Neuronal stem cell (in vitro differentiated cells): ENCODE results near the gene ACSS2.
A peak's percentile ranks its signal among the peaks of the same experiment; 100 is the strongest.

ENCODE experiments used
- DNase-seq: peaks from one replicate; pipeline ENCODE4 v3.0.0-alpha.2; 2013; ENCODE audit warnings: low spot score
- H2AFZ ChIP-seq: one replicate; pipeline ENCODE4 v1.6.1; 2013; ENCODE audit warnings: mild to moderate bottlenecking, low read length, inconsistent platforms
- H2AK5ac ChIP-seq: 2 replicates; pipeline ENCODE4 v1.6.1; 2013; ENCODE audit warnings: low read depth, mild to moderate bottlenecking, inconsistent platforms, low read length, moderate library complexity, mixed read lengths
- H2BK120ac ChIP-seq: 2 replicates; pipeline ENCODE4 v1.6.1; 2013; ENCODE audit warnings: low read depth, mild to moderate bottlenecking, inconsistent platforms, low read length, moderate library complexity, mixed read lengths
- H2BK12ac ChIP-seq: one replicate; pipeline ENCODE4 v1.6.1; 2013; ENCODE audit warnings: low read length, inconsistent platforms
- H2BK15ac ChIP-seq: 2 replicates; pipeline ENCODE4 v1.6.1; 2013; ENCODE audit warnings: mild to moderate bottlenecking, low read length, inconsistent platforms, mixed read lengths
- H2BK5ac ChIP-seq: one replicate; pipeline ENCODE4 v1.6.1; 2013; ENCODE audit warnings: inconsistent platforms, mild to moderate bottlenecking, low read length, moderate library complexity
- H3K14ac ChIP-seq: one replicate; pipeline ENCODE4 v1.6.1; 2013; ENCODE audit warnings: low read length, inconsistent platforms
- H3K18ac ChIP-seq: 2 replicates; pipeline ENCODE4 v1.6.1; 2013; ENCODE audit warnings: low read length, inconsistent platforms
- H3K23ac ChIP-seq: 2 replicates; pipeline ENCODE4 v1.6.1; 2013; ENCODE audit warnings: low read depth, mild to moderate bottlenecking, mixed read lengths, low read length, inconsistent platforms; ENCODE audit not compliant: poor library complexity
- H3K27ac ChIP-seq: replicated peaks from 3 replicates; pipeline ENCODE4 v1.5.1; 2013; ENCODE audit warnings: low read length, inconsistent platforms
- H3K27me3 ChIP-seq, 3 experiments: 2 replicates each; pipeline ENCODE4 v1.6.1; 2013; ENCODE audit warnings: low read length in 3 of 3, mild to moderate bottlenecking in 2 of 3, inconsistent platforms in 1 of 3, low read depth in 1 of 3, mixed read lengths in 1 of 3, moderate library complexity in 1 of 3; ENCODE audit not compliant: control insufficient read depth in 3 of 3, insufficient read depth in 3 of 3
- H3K36me3 ChIP-seq, 2 donors: replicated peaks in 1 of 2; 2 replicates each; pipeline ENCODE4 v1.6.1; 2013; ENCODE audit warnings: low read length in 2 of 2; ENCODE audit not compliant: control insufficient read depth in 2 of 2, insufficient read depth in 2 of 2
- H3K4ac ChIP-seq: 2 replicates; pipeline ENCODE4 v1.6.1; 2013; ENCODE audit warnings: inconsistent platforms, mild to moderate bottlenecking, low read length, moderate library complexity
- H3K4me1 ChIP-seq, 2 donors: 1 replicate in 1 of 2; 2 replicates in 1 of 2; pipeline ENCODE4 v1.6.1; 2013; ENCODE audit warnings: low read length in 2 of 2, low read depth in 1 of 2; ENCODE audit not compliant: control insufficient read depth in 2 of 2, insufficient read depth in 1 of 2
- H3K4me2 ChIP-seq: one replicate; pipeline ENCODE4 v1.6.1; 2013; ENCODE audit warnings: mild to moderate bottlenecking, low read length, inconsistent platforms; ENCODE audit not compliant: insufficient read depth, poor library complexity, severe bottlenecking
- H3K4me3 ChIP-seq, 2 donors: 2 replicates each; pipeline ENCODE4 v1.5.1; 2013; ENCODE audit warnings: low read length in 2 of 2, mild to moderate bottlenecking in 2 of 2, inconsistent platforms in 1 of 2, moderate library complexity in 1 of 2
- H3K79me1 ChIP-seq: one replicate; pipeline ENCODE4 v1.6.1; 2013; ENCODE audit warnings: low read depth, mild to moderate bottlenecking, inconsistent platforms, low read length, moderate library complexity
- H3K9ac ChIP-seq: one replicate; pipeline ENCODE4 v1.6.1; 2013; ENCODE audit warnings: mild to moderate bottlenecking, low read depth, low read length, inconsistent platforms; ENCODE audit not compliant: poor library complexity
- H3K9me3 ChIP-seq, 2 donors: replicated peaks in 1 of 2; 2 replicates each; pipeline versions ENCODE3 to v1.6.1; 2013; ENCODE audit warnings: low read length in 2 of 2, mild to moderate bottlenecking in 2 of 2, inconsistent platforms in 1 of 2, low read depth in 1 of 2, mixed read lengths in 1 of 2, moderate library complexity in 1 of 2; ENCODE audit not compliant: control insufficient read depth in 2 of 2, insufficient read depth in 1 of 2
- H4K8ac ChIP-seq: one replicate; pipeline ENCODE4 v1.6.1; 2013; ENCODE audit warnings: low read depth, mild to moderate bottlenecking, inconsistent platforms, low read length, moderate library complexity
- H4K91ac ChIP-seq: one replicate; pipeline ENCODE4 v1.6.1; 2013; ENCODE audit warnings: low read length, low read depth, mild to moderate bottlenecking, inconsistent platforms; ENCODE audit not compliant: poor library complexity
- WGBS, 2 donors: extraction: QIAGEN DNeasy Blood & Tissue Kit; methylation state at CpG; one replicate each; pipeline ENCODE4 v1.1.7; 2013; ENCODE audit warnings: missing lambda C conversion rate in 2 of 2, mixed read lengths in 1 of 2; ENCODE audit not compliant: insufficient read length in 2 of 2, insufficient replicate concordance in 1 of 2; ENCODE audit errors: extremely low coverage in 2 of 2; 5-methylcytosine and 5-hydroxymethylcytosine counted together

The ACSS2 gene

DNA sequence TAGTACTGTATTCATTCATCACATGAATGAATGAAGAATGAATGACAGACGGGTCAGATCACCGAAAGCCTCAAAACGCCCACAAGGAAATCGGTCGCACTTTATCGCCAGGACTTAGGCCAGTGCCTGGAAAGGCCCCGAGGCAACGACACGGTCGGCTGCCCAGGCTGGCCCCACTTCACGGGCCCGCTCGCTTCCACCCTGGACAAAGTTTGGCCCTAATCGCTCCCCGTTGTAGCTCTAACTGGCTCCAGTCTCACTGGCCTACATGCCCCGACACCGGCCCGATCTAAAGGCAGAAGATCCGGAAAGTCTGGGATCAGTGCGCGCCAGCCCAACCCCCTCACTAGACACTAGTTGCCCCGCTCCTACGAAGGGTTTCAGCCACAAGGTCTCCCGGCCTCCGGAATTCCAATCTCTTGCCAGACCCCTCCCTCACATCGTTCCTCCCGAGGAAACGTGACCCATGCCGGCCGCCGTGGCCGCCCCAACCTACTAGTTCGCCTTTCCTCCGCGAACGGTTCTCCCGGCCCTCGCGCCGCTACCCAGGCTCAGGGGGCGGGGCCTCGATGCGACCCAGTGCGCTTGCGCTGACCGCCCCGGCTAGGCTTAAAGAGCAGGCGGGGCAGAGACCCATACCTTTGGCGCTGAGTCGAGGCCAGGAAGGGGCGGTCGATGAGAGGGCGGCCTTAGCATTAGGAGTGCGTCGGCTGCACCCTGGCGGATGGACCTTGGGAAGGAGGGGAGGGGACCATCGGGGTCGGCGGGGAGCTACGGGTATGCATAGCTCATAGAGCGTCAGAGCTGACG, 79.0 kb downstream of the ACSS2 start, which contains the start of the genes GSS and MYH7B:
Gene GSS, minus strand, starts transcription at position 576 of the 810 bp plus-strand sequence. CDS start 3,954 bp downstream, outside the sequence.
Gene MYH7B, plus strand, starts transcription at position 638 of the 810 bp plus-strand sequence. CDS start 22,138 bp downstream, outside the sequence.
- H3K4me3 ChIP-seq: peak within 1 kb of the TSS; percentile 66 to 88
- peak within 1 kb of the TSS; percentile 68 for H3K4me2 ChIP-seq
- H3K9ac ChIP-seq: peak within 1 kb of the TSS; percentile 91
- peaks cover 1 to 10% of the 10 kb centered on the region in 2 donors for H3K36me3 ChIP-seq
- H2BK12ac ChIP-seq: no peak within 1 kb of the TSS
- H3K27me3 ChIP-seq: no peaks in the 10 kb centered on the region
- H2BK120ac ChIP-seq: peak within 1 kb of the TSS; percentile 89
- no peak within 1 kb of the TSS for H3K4ac ChIP-seq
- H4K8ac ChIP-seq: peak within 1 kb of the TSS; percentile 29
- no peak within 1 kb of the TSS for H4K91ac ChIP-seq
- no peak within 1 kb of the TSS for H3K14ac ChIP-seq
- H3K23ac ChIP-seq: peak within 1 kb of the TSS; percentile 95
- H2AK5ac ChIP-seq: peak within 1 kb of the TSS; percentile 65
- DNase-seq: peak; percentile 99
- peaks cover 2 to 7% of the 10 kb centered on the region in 2 donors for H3K9me3 ChIP-seq
- H3K79me1 ChIP-seq: no peaks in the 10 kb centered on the region
- H2BK15ac ChIP-seq: no peak within 1 kb of the TSS
- H3K27ac ChIP-seq: peak within 1 kb of the TSS; percentile 83
- H3K18ac ChIP-seq: peak within 1 kb of the TSS; percentile 88
- H3K4me1 ChIP-seq: peaks cover 3 to 12% of the 10 kb centered on the region in 2 donors
- H2BK5ac ChIP-seq: peak within 1 kb of the TSS; percentile 54
- no CpG with 5 or more reads among the region's 62 CpGs for WGBS, 2 donors
- peak within 1 kb of the TSS; percentile 96 for H2AFZ ChIP-seq

DNA sequence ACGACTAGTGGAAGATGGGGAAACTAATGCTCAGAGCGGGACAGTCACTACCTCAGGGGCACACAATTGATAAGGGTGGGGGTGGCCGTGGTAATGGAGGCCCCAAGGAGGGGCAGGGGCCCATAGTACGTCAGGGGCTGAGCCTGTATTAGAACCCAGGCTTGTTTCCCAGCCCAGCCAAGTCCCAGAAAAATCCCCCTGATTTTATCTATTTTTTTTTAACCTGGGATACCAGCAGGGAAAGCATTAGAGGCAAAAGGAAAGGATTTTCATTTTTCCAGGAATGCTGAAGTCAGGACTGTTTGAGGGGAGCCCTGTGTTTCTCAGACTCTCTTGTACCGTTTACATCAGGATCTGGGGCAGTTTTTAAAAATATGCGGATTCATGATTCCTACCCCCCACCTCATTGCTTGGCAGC, 79.6 kb downstream of the ACSS2 start:
- H2BK5ac ChIP-seq: no peak overlapping the region
- H3K79me1 ChIP-seq: no peaks in the 10 kb centered on the region
- no peak overlapping the region for H4K91ac ChIP-seq
- no peak overlapping the region for H2BK12ac ChIP-seq
- peak overlapping the region; percentile 68 for H3K4me2 ChIP-seq
- H2AFZ ChIP-seq: peak overlapping the region; percentile 96
- no peak overlapping the region for H2BK15ac ChIP-seq
- WGBS, 2 donors: no CpG with 5 or more reads among the region's 6 CpGs
- no peak overlapping the region for H3K14ac ChIP-seq
- H3K36me3 ChIP-seq: peaks cover 1 to 5% of the 10 kb centered on the region in 2 donors
- no peaks in the 10 kb centered on the region for H3K27me3 ChIP-seq
- peak overlapping the region; percentile 68 for H3K27ac ChIP-seq
- H2BK120ac ChIP-seq: no peak overlapping the region
- H3K9me3 ChIP-seq: peaks cover 2 to 7% of the 10 kb centered on the region in 2 donors
- H3K9ac ChIP-seq: peak overlapping the region; percentile 7
- H3K4me3 ChIP-seq: peak overlapping the region; percentile 66 to 71
- no peak overlapping the region for H4K8ac ChIP-seq
- peak overlapping the region; percentile 95 for H3K23ac ChIP-seq
- H3K4me1 ChIP-seq: peaks cover 3 to 12% of the 10 kb centered on the region in 2 donors
- no peak overlapping the region for H3K4ac ChIP-seq
- H3K18ac ChIP-seq: peak overlapping the region; percentile 81
- no peak for DNase-seq
- H2AK5ac ChIP-seq: no peak overlapping the region

DNA sequence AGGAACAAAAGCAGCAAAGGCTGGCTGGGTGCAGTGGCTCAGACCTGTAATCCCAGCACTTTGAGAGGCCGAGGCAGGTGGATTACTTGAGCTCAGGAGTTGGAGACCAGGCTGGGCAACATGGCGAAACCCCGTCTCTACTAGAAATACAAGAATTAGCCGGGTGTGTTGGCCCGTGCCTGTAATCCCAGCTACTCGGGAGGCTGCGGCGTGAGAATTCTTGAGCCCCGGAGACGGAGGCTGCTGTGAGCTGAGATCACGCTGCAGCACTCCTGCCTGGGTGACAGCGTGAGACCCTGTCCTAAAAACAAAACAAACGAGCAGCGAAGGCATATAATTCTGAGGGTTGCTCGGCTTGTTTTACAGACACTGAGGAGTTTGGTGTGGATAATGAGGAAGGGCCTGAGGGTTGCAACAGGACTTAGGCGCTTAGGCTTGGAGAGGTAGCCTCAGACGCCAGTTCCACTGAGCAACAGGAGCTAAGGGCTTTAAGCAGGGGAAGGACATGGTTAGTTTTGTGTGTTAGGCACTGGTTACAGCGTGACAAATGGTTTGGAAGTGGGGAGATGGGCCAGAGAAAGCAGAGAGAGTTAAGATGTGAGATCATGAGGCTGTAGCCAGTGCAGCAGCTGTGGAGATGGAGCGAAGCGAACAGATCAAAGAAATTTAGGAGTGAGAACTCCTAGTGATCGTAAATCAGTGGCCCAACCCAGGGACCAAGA, 80.5 kb downstream of the ACSS2 start:
- no peak overlapping the region for H2AK5ac ChIP-seq
- H3K4ac ChIP-seq: no peak overlapping the region
- H2BK5ac ChIP-seq: no peak overlapping the region
- no peak overlapping the region for H3K27ac ChIP-seq
- no peak overlapping the region for H2BK120ac ChIP-seq
- no peak overlapping the region for H3K18ac ChIP-seq
- peaks cover 0 to 7% of the 10 kb centered on the region in 2 donors for H3K9me3 ChIP-seq
- H3K4me3 ChIP-seq: no peak overlapping the region
- H2AFZ ChIP-seq: peak overlapping the region; percentile 96
- no peak overlapping the region for H3K14ac ChIP-seq
- no CpG with 5 or more reads among the region's 21 CpGs for WGBS, 2 donors
- no peak overlapping the region for H3K9ac ChIP-seq
- H3K27me3 ChIP-seq: no peaks in the 10 kb centered on the region
- H4K91ac ChIP-seq: no peak overlapping the region
- H3K23ac ChIP-seq: peak overlapping the region; percentile 8
- no peak overlapping the region for H2BK15ac ChIP-seq
- no peak overlapping the region for H2BK12ac ChIP-seq
- DNase-seq: no peak
- H3K36me3 ChIP-seq: no peaks in the 10 kb centered on the region
- no peak overlapping the region for H3K4me2 ChIP-seq
- no peak overlapping the region for H4K8ac ChIP-seq
- H3K79me1 ChIP-seq: no peaks in the 10 kb centered on the region
- peaks cover 3 to 7% of the 10 kb centered on the region in 2 donors for H3K4me1 ChIP-seq

DNA sequence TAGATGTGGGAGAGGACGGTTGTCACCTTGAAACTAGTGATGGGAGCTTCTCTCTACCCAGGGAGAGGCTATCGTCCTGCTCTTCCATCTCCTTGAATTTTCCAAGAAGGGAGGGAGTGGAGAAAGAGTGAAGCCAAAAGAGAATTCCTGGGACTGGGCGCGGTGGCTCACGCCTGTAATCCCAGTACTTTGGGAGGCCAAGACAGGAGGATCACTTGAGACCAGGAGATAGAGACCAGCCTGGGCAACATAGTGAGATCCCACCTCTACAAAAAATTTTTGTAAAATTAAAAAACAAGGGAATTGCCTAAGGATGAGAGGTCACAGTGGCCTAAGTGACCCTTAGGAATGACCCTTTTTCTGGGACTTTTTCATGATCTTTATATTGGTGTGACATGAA, 88.1 kb downstream of the ACSS2 start:
- no peak overlapping the region for H3K4me3 ChIP-seq
- no peak overlapping the region for H3K23ac ChIP-seq
- no CpG with 5 or more reads among the region's 5 CpGs for WGBS, 2 donors
- no peak overlapping the region for H4K91ac ChIP-seq
- H3K79me1 ChIP-seq: no peaks in the 10 kb centered on the region
- H4K8ac ChIP-seq: no peak overlapping the region
- H3K4me1 ChIP-seq: peaks cover 0 to 11% of the 10 kb centered on the region in 2 donors
- DNase-seq: no peak
- H3K18ac ChIP-seq: no peak overlapping the region
- H2BK5ac ChIP-seq: no peak overlapping the region
- no peaks in the 10 kb centered on the region for H3K36me3 ChIP-seq
- no peaks in the 10 kb centered on the region for H3K27me3 ChIP-seq
- H2AK5ac ChIP-seq: no peak overlapping the region
- H3K9ac ChIP-seq: no peak overlapping the region
- no peak overlapping the region for H2BK15ac ChIP-seq
- H3K4ac ChIP-seq: no peak overlapping the region
- no peak overlapping the region for H2BK120ac ChIP-seq
- H3K27ac ChIP-seq: no peak overlapping the region
- H3K9me3 ChIP-seq: no peaks in the 10 kb centered on the region
- no peak overlapping the region for H3K4me2 ChIP-seq
- no peak overlapping the region for H2BK12ac ChIP-seq
- no peak overlapping the region for H3K14ac ChIP-seq
- no peak overlapping the region for H2AFZ ChIP-seq
